ENCODE measurements around the gene EAPP.

EAPP gene

DNA sequence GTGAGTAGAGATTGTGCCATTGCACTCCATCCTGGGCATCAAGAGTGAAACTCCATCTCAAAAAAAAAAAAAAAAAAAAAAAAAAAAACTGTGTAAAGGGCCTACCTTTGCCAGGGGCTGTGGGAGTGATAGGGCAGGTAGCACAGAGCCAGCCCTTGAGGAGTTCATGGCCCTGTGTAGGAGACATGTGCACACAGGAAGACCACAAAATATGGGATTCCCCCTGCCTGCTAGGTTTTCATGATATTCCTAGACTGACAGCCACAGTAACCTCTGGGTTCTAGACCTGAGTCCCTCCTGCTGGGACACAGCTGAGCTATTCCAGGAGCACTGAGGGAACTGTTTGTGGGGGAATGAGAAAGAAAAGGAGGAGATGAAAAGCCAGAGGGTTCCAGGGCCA is 69.2 kb downstream of the EAPP start:
- no peak overlapping the region for H3K4me3 ChIP-seq (replicated peaks; ENCODE audit: low read depth, low read length)
- TF ChIP-seq, protein P1, sequence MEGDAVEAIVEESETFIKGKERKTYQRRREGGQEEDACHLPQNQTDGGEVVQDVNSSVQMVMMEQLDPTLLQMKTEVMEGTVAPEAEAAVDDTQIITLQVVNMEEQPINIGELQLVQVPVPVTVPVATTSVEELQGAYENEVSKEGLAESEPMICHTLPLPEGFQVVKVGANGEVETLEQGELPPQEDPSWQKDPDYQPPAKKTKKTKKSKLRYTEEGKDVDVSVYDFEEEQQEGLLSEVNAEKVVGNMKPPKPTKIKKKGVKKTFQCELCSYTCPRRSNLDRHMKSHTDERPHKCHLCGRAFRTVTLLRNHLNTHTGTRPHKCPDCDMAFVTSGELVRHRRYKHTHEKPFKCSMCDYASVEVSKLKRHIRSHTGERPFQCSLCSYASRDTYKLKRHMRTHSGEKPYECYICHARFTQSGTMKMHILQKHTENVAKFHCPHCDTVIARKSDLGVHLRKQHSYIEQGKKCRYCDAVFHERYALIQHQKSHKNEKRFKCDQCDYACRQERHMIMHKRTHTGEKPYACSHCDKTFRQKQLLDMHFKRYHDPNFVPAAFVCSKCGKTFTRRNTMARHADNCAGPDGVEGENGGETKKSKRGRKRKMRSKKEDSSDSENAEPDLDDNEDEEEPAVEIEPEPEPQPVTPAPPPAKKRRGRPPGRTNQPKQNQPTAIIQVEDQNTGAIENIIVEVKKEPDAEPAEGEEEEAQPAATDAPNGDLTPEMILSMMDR (IDR thresholded peaks at IDR 0.05; ENCODE audit: low read depth, low read length, missing control alignments) = no peak
- DNase-seq (ENCODE audit: extremely low read depth, low read depth) = no peak

DNA sequence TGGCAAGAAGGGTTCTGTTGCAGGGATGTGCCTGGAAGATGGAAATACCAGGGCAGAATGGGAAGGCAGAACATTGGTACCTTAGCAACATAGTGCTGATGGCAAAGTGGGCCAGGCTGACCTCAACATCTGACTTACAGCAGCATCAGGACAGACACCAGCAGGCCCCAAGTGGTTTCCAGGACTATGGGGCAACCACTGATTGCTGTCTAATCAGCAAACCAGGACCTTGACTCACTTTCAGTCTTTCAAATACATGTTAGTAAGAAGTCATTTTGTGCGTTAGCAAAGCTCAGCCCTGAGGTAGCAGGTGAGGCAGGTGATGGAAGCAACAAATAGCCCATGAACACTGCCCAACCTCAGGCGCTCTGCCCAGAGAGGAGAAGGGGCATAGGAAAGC is 72.8 kb downstream of the EAPP start:
- TF ChIP-seq, protein P1 (IDR thresholded peaks at IDR 0.05; ENCODE audit: low read depth, low read length, missing control alignments) = no peak
- H3K4me3 ChIP-seq (replicated peaks; ENCODE audit: low read depth, low read length) = no peak overlapping the region
- DNase-seq (ENCODE audit: extremely low read depth, low read depth) = no peak
